ENCODE data around the gene ZDHHC1.

ZDHHC1 gene

GRCh38 chr16:67429053-67429798, 12.9 kb upstream of the ZDHHC1 start:
- no peaks in the 10 kb centered on the region for H3K36me3 ChIP-seq (ENCODE audit: control insufficient read depth, insufficient read depth, low read length, severe bottlenecking)
- H3K27me3 ChIP-seq (replicated peaks; ENCODE audit: control insufficient read depth, insufficient read depth, low read length) = peaks cover 17% of the 10 kb centered on the region
- no peak overlapping the region for H3K9ac ChIP-seq (ENCODE audit: low read length)
- DNase-seq (ENCODE audit: low read depth) = no peak
- no peaks in the 10 kb centered on the region for H3K9me3 ChIP-seq (ENCODE audit: control insufficient read depth, low read length)
- no peak overlapping the region for H3K4me3 ChIP-seq (ENCODE audit: low read length)
- peaks cover 20% of the 10 kb centered on the region for H3K4me1 ChIP-seq (ENCODE audit: control insufficient read depth, insufficient read depth, low read length)

- no peaks in the 10 kb centered on the region for H3K9me3 ChIP-seq (ENCODE audit: control insufficient read depth, low read length)
- peak; percentile 76 for DNase-seq (ENCODE audit: low read depth)
- no peak overlapping the region for H3K4me3 ChIP-seq (ENCODE audit: low read length)
- no peaks in the 10 kb centered on the region for H3K36me3 ChIP-seq (ENCODE audit: control insufficient read depth, insufficient read depth, low read length, severe bottlenecking)
- no peak overlapping the region for H3K9ac ChIP-seq (ENCODE audit: low read length)
- H3K27me3 ChIP-seq (replicated peaks; ENCODE audit: control insufficient read depth, insufficient read depth, low read length) = peaks cover 17% of the 10 kb centered on the region
- peaks cover 22% of the 10 kb centered on the region for H3K4me1 ChIP-seq (ENCODE audit: control insufficient read depth, insufficient read depth, low read length)
Measured at GRCh38 chr16:67428146-67428731, 12.0 kb upstream of the ZDHHC1 start.

- H3K9ac ChIP-seq (ENCODE audit: low read length) = no peak overlapping the region
- H3K27me3 ChIP-seq (replicated peaks; ENCODE audit: control insufficient read depth, insufficient read depth, low read length) = peaks cover 17% of the 10 kb centered on the region
- no peak overlapping the region for H3K4me3 ChIP-seq (ENCODE audit: low read length)
- no peaks in the 10 kb centered on the region for H3K9me3 ChIP-seq (ENCODE audit: control insufficient read depth, low read length)
- H3K36me3 ChIP-seq (ENCODE audit: control insufficient read depth, insufficient read depth, low read length, severe bottlenecking) = no peaks in the 10 kb centered on the region
- peaks cover 22% of the 10 kb centered on the region for H3K4me1 ChIP-seq (ENCODE audit: control insufficient read depth, insufficient read depth, low read length)
- DNase-seq (ENCODE audit: low read depth) = no peak
Measured at GRCh38 chr16:67426950-67427349, 10.7 kb upstream of the ZDHHC1 start.

GRCh38 chr16:67426022-67426421, 9.7 kb upstream of the ZDHHC1 start:
- Histone ChIP-seq H3K9ac (ENCODE audit: low read length) (no peak overlapping the region), H3K9me3 (ENCODE audit: control insufficient read depth, low read length) (no peaks in the 10 kb centered on the region), H3K27me3 (replicated peaks; ENCODE audit: control insufficient read depth, insufficient read depth, low read length) (peaks cover 17% of the 10 kb centered on the region), H3K4me1 (ENCODE audit: control insufficient read depth, insufficient read depth, low read length) (peaks cover 17% of the 10 kb centered on the region), H3K4me3 (ENCODE audit: low read length) (no peak overlapping the region), H3K36me3 (ENCODE audit: control insufficient read depth, insufficient read depth, low read length, severe bottlenecking) (no peaks in the 10 kb centered on the region)
- no peak for DNase-seq (ENCODE audit: low read depth)

GRCh38 chr16:67425580-67425979, 9.3 kb upstream of the ZDHHC1 start:
- peaks cover 17% of the 10 kb centered on the region for H3K27me3 ChIP-seq (replicated peaks; ENCODE audit: control insufficient read depth, insufficient read depth, low read length)
- H3K36me3 ChIP-seq (ENCODE audit: control insufficient read depth, insufficient read depth, low read length, severe bottlenecking) = no peaks in the 10 kb centered on the region
- no peak for DNase-seq (ENCODE audit: low read depth)
- H3K4me3 ChIP-seq (ENCODE audit: low read length) = no peak overlapping the region
- H3K9ac ChIP-seq (ENCODE audit: low read length) = no peak overlapping the region
- peaks cover 17% of the 10 kb centered on the region for H3K4me1 ChIP-seq (ENCODE audit: control insufficient read depth, insufficient read depth, low read length)
- H3K9me3 ChIP-seq (ENCODE audit: control insufficient read depth, low read length) = no peaks in the 10 kb centered on the region

- H3K27me3 ChIP-seq (replicated peaks; ENCODE audit: control insufficient read depth, insufficient read depth, low read length) = peaks cover 11% of the 10 kb centered on the region
- DNase-seq (ENCODE audit: low read depth) = peak; percentile 38
- no peaks in the 10 kb centered on the region for H3K36me3 ChIP-seq (ENCODE audit: control insufficient read depth, insufficient read depth, low read length, severe bottlenecking)
- H3K4me3 ChIP-seq (ENCODE audit: low read length) = no peak overlapping the region
- H3K4me1 ChIP-seq (ENCODE audit: control insufficient read depth, insufficient read depth, low read length) = peaks cover 17% of the 10 kb centered on the region
- no peaks in the 10 kb centered on the region for H3K9me3 ChIP-seq (ENCODE audit: control insufficient read depth, low read length)
- no peak overlapping the region for H3K9ac ChIP-seq (ENCODE audit: low read length)
Measured at GRCh38 chr16:67425061-67425460, 8.8 kb upstream of the ZDHHC1 start.

GRCh38 chr16:67424261-67424615, 8.0 kb upstream of the ZDHHC1 start:
- Histone ChIP-seq H3K9ac (ENCODE audit: low read length) (no peak overlapping the region), H3K4me3 (ENCODE audit: low read length) (no peak overlapping the region), H3K9me3 (ENCODE audit: control insufficient read depth, low read length) (no peaks in the 10 kb centered on the region), H3K36me3 (ENCODE audit: control insufficient read depth, insufficient read depth, low read length, severe bottlenecking) (no peaks in the 10 kb centered on the region), H3K27me3 (replicated peaks; ENCODE audit: control insufficient read depth, insufficient read depth, low read length) (peaks cover 4% of the 10 kb centered on the region), H3K4me1 (ENCODE audit: control insufficient read depth, insufficient read depth, low read length) (peaks cover 17% of the 10 kb centered on the region)
- no peak for DNase-seq (ENCODE audit: low read depth)

- H3K36me3 ChIP-seq (ENCODE audit: control insufficient read depth, insufficient read depth, low read length, severe bottlenecking) = no peaks in the 10 kb centered on the region
- no peak overlapping the region for H3K4me3 ChIP-seq (ENCODE audit: low read length)
- H3K27me3 ChIP-seq (replicated peaks; ENCODE audit: control insufficient read depth, insufficient read depth, low read length) = no peaks in the 10 kb centered on the region
- H3K9me3 ChIP-seq (ENCODE audit: control insufficient read depth, low read length) = no peaks in the 10 kb centered on the region
- no peak overlapping the region for H3K9ac ChIP-seq (ENCODE audit: low read length)
- H3K4me1 ChIP-seq (ENCODE audit: control insufficient read depth, insufficient read depth, low read length) = peaks cover 17% of the 10 kb centered on the region
- no peak for DNase-seq (ENCODE audit: low read depth)
Measured at GRCh38 chr16:67423611-67424260, 7.5 kb upstream of the ZDHHC1 start.

GRCh38 chr16:67423015-67423414, 6.7 kb upstream of the ZDHHC1 start:
- Histone ChIP-seq H3K36me3 (ENCODE audit: control insufficient read depth, insufficient read depth, low read length, severe bottlenecking) (no peaks in the 10 kb centered on the region), H3K9me3 (ENCODE audit: control insufficient read depth, low read length) (no peaks in the 10 kb centered on the region), H3K9ac (ENCODE audit: low read length) (no peak overlapping the region), H3K27me3 (replicated peaks; ENCODE audit: control insufficient read depth, insufficient read depth, low read length) (no peaks in the 10 kb centered on the region), H3K4me3 (ENCODE audit: low read length) (no peak overlapping the region), H3K4me1 (ENCODE audit: control insufficient read depth, insufficient read depth, low read length) (peaks cover 16% of the 10 kb centered on the region)
- no peak for DNase-seq (ENCODE audit: low read depth)

- no peak overlapping the region for H3K9ac ChIP-seq (ENCODE audit: low read length)
- no peaks in the 10 kb centered on the region for H3K36me3 ChIP-seq (ENCODE audit: control insufficient read depth, insufficient read depth, low read length, severe bottlenecking)
- DNase-seq (ENCODE audit: low read depth) = no peak
- H3K9me3 ChIP-seq (ENCODE audit: control insufficient read depth, low read length) = no peaks in the 10 kb centered on the region
- H3K27me3 ChIP-seq (replicated peaks; ENCODE audit: control insufficient read depth, insufficient read depth, low read length) = no peaks in the 10 kb centered on the region
- H3K4me1 ChIP-seq (ENCODE audit: control insufficient read depth, insufficient read depth, low read length) = peaks cover 16% of the 10 kb centered on the region
- H3K4me3 ChIP-seq (ENCODE audit: low read length) = no peak overlapping the region
Measured at GRCh38 chr16:67421030-67421429, 4.8 kb upstream of the ZDHHC1 start.

- Histone ChIP-seq H3K27me3 (replicated peaks; ENCODE audit: control insufficient read depth, insufficient read depth, low read length) (no peaks in the 10 kb centered on the region), H3K9ac (ENCODE audit: low read length) (no peak overlapping the region), H3K4me1 (ENCODE audit: control insufficient read depth, insufficient read depth, low read length) (peaks cover 8% of the 10 kb centered on the region), H3K36me3 (ENCODE audit: control insufficient read depth, insufficient read depth, low read length, severe bottlenecking) (no peaks in the 10 kb centered on the region), H3K4me3 (ENCODE audit: low read length) (no peak overlapping the region), H3K9me3 (ENCODE audit: control insufficient read depth, low read length) (no peaks in the 10 kb centered on the region)
- no peak for DNase-seq (ENCODE audit: low read depth)
Measured at GRCh38 chr16:67419931-67420330, 3.7 kb upstream of the ZDHHC1 start.
